ENCODE results near the gene FADS2.

Gene FADS2

DNA sequence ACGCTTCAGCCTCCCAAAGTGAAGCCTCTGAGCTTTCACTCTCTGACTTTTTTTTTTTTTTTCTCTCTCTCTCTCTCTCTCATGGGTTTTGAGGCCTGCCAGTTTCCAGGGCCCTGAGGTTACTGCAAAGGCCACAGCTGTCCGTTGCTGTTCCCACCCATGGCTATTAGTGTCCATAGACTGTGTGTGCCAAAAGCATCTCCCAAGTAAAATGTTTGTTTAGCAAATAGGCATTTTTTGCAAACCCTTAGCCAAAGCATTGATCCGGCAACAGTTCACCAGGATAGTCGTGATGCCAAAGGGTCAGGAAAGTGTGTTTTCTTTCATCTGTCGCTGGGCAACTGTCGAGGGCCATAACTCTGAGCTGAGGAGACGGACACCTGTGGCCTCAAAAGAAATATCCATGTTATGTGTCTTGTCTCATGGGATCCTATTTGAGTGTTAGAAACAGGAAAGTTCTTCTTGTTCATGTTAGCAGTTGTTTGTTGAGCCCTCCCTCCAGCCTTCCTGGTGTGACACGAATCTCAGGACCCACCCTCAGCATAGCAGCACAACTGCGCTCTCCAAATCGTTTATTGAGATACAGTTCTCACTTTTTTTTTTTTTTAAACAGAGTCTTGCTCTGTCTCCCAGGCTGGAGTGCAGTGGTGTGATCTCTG, 18.4 kb downstream of the FADS2 start:
- no peak for DNase-seq (ENCODE audit: low spot score)

DNA sequence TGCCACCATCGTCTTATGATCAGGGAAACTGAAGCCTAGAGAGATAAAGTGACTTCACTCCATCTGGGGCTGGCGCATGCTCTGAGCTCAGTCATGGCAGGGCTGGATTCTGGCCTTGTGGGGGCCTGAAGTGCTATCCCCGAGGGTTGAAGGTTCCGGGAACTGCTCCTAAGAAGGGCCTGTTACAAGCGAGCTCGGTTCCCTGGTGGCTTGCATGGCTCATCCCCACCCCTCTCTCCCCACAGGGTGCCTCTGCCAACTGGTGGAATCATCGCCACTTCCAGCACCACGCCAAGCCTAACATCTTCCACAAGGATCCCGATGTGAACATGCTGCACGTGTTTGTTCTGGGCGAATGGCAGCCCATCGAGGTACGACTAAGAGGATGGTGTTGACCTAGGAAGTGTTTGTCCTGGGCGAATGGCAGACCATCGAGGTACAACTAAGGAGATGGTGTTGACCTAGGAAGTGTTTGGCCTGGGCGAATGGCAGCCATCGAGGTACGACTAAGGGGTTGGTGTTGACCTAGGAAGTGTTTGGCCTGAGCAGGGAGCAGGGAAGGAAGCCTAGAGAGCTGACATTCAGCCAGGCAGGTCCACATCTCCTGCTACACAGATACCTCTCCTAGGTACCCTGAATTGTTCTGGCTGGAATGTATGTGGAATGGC, 19.9 kb downstream of the FADS2 start:
- DNase-seq (ENCODE audit: low spot score) = no peak

DNA sequence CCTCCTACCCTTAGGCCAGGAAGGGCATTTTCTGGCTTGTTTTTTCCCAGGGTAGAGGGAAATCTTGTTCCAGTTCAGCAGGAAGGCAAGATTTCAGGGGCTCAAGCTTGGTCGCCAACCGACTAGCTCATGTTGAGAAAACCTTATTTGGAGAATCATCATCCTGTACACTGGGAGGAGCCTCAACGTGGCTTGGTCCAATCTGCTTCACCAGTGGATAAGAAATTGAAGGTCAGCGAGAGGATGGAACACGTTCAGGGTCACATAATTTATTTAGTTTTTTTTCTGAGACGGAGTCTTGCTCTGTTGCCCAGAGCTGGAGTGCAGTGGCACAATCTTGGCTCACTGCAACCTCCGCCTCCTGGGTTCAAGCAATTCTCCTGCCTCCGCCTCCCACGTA, 20.5 kb downstream of the FADS2 start:
- DNase-seq (ENCODE audit: low spot score) = no peak

DNA sequence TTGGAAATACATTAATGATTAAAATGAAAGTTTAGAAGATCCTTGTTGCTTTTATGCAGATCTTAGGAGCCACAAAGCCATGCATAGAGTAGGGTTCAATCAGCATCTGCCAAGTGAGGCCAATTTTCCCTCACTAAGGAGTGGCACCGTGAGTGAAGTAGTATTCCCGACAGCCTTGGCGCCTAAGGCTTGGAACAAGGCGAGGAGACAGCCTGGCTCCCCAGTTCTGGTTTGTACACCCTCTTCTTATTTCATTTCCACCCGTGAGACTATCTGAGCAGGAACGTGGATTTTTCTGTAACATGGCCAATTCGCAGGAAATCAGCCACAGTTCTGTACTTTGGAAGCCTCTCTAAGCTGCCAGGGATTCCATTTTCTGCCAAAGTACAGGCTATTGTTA, 22.6 kb downstream of the FADS2 start:
- DNase-seq (ENCODE audit: low spot score) = no peak

DNA sequence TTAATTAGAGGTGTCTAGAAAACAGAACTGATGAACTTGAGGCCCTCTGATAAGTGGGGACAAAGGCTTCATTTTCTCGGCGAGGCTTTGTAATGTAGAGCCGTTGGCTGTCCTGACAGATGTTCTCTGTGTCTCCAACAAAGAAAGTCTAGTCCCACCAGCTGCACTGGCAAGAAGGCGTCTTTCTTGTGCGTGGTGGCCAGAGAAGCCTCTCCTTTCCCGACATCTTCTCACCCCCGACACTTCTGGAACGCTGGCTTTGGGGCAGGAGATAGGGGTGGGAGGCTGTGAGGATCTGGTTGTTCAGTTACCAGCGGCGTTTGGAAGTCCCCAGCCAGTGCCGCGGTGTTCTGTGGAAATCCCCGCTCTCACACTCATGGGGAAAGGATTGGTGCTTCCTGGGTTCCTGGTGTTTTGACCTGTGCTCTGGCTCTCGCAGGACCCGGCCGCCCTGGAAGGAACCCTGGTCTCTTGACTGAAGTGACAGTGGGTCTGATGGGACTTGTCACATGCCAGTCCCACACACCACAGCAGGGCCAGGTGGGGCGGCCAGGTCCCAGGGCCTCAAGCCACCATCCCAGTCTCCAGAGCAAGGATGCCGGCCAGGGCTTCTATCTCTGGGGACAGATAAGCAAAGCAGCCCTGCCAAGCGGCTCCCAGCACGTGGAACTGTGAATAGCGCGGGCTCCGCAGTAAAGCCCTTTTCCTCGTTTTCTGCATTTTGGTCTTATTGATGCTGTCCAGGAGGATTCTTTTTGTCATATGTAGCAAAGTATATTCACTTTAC, 23.2 kb downstream of the FADS2 start:
- DNase-seq (ENCODE audit: low spot score) = no peak

DNA sequence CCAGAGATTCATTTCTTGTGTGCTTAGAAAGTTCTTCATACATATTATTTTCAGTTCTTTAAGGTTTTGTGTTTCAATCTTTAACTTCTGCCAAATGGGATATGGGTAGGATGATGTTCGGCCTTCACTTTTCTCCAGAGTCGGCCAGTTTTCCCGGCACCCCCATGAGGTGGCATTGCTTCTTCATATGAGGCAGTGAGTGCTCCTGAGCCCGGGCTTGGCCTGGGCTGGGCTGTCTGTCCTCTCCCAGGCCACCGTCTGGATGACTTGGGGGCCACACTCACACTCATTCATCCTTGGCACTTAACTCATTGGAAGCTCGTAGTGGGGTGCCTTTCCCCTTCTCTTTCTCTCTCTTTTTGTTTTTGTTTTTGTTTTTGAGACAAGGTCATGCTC, 23.8 kb downstream of the FADS2 start:
- no peak for DNase-seq (ENCODE audit: low spot score)

DNA sequence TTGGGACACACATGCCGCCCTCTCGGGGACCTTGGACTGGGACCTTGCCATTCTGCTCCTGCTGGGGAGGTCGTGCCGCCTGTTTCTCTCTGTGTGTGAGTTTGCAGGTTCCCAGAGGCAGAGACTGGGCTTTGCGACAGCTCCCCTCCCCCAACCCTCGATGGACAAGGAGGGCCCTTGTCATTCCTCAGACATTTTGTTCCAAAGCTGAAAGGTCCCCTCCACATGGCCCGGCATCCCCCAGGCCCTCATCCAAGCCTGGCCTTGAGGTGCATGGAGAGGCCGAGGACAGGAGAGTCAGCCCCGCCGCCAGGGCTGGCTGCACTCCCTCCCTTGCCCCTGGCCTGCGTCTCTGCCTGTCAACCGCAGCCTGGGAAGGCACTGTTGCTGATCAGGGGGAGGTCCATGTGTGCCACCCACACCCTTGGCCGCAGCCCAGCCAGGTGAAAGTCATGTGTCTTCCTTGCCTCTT, 25.6 kb downstream of the FADS2 start:
- no peak for DNase-seq (ENCODE audit: low spot score)

DNA sequence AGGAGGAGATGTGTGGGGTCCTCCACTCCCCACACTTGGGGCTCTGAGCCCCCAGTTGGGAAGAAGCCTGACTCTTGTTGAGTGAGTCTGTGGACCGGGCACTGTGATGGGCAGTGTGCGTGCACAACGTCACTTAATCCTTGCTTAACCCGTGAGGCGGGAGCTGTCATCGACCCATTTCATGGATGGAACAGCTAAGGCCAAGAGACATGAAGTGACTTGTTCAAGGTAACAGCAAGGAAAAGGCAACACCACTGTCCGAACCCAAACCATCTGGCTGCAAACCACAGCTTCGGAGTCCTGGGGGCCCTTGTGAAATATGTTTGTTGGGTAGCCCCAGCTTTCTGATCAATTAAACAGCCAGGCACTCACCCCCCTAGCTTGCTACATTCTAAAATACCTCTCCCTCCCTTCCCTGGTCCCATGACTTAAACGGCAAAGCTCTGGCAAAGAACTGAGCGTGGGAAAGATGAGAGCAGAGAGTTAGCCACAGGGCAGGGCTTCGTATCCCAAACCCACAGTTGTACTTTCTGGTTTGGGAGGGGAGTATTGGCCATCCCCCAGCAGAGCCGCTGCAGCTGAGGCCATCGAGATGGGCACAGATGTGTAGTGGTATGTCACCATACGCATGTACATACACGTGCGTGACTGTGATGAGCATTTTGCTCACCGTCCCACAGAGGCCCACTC, 26.3 kb downstream of the FADS2 start:
- DNase-seq (ENCODE audit: low spot score) = no peak

DNA sequence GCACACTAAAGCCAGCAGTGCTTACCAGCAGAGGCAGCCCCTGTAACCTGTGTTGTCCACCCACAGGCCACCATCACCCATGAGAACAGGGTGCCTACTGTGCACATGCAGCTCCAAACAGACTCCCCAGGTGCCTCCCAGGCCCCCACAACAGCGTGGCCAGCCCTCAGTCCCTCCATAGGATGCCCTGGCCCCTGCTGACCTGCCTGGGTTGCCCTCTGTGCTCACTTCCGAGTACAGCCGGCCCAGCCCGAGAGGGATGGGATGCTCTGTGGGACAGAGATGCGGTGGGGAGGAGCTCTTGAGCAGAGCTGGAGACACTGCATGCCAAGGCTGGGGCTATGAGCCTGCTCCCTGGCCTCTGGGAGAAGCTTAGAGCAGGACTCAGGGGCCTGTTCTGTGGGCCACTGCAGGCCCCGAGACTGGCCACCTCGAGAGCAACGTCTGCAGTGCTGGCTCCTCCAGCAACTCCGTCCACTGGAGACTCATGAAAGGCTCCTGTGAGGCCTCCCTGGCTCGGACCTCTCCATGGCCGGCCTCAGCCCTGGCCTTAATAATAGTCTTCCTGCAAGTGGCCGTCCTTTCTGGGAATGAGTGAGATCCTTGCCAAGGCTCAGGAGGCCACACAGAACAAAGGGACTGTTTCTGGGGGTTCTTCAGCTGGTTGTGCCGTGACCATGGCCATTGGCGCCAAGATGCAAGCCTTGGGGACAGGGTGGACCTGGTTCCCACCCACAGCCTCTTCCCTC, 27.0 kb downstream of the FADS2 start:
- no peak for DNase-seq (ENCODE audit: low spot score)

DNA sequence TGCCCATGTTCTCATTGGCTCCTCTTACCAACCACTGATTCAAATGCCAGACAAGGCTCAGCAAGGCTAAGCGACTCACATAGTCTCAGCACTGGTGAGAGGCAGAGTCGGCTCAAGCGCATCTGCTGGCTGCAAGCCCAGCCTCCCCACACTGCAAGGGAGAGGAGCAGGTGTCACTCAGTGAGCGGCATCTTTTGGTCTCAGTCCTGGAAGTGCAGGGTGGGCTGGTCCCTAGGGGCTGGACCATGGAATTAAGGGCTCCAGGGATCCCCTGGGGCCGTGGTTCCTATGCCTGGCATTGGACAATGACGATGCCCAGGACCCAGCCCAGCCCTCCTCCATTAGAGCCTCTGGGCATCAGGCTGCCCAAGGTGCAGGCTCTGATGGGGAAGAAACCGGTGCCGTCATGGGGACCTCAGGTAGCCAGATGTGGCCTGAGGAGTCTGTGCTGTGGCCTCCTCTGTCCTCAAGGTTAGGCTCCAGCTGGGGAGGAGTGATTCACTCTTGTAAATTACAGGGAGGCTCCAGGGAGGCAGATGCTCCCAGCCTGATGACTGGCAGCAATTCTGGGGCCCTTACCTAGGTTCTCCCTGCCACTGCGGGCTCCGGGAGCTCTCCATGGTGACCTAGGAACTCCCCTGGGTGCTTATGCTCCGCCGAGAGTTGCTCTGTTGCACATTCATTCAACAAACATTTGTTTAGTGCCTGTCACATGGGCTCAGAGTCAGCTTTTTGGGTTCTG, 28.0 kb downstream of the FADS2 start:
- no peak for DNase-seq (ENCODE audit: low spot score)

DNA sequence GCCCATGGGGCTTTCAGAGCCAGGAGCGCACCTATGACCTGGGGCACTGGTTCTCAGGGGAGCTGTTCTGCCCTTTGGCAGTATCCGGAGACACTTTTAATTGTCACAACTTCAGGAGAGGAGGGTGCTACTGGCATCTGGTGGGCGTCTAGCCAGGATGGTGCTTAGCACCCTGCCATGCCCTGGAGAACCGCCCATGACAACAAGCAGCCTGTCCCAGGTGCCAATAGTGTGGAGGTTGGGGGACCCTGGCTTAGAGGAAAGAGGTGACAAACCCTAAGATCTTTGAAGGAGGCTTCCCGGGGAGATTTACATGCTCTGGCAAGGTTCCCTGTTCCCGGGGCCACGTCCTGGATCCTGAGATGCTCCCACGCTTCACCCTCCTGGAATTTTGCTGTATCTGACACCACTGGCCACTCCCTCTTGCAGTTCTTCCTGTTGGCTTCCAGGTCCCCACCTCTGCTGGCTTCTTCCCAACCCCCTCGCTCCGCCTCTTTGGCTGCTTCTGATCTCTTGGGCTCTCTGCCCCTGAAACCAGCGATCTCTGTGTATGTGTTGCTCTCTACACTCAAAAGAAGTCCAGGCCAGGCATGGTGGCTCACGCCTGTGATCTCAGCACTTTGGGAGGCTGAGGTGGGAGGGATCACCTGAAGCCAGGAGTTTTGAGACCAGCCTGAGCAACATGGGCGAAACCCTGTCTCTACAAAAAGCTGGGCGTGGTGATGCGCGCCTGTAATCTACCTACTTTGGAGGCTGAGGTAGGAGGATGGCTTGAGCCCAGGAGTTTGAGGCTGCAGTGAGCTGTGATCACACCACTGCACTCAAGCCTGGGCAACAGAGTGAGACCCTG, 32.2 kb downstream of the FADS2 start:
- no peak for DNase-seq (ENCODE audit: low spot score)

DNA sequence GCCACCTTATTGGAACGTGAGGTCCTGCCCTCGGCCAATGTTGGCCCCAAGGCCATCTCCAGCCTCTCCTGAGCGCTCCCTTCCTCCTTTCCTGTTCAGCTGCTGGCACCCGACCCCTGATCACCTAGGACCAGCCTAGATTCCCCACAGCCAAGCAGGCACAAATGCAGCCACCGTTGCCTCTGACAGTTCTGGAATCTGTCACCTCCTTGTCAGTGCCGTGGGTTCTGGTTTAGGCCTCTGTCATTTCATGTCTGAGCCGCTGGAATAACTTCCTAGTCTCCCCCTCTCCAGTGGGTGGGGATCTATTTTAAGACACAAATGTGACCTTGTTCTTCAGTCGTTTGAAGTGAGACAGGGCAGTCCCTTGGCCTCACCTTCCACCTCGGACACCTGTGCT, 33.5 kb downstream of the FADS2 start:
- DNase-seq (ENCODE audit: low spot score) = no peak

DNA sequence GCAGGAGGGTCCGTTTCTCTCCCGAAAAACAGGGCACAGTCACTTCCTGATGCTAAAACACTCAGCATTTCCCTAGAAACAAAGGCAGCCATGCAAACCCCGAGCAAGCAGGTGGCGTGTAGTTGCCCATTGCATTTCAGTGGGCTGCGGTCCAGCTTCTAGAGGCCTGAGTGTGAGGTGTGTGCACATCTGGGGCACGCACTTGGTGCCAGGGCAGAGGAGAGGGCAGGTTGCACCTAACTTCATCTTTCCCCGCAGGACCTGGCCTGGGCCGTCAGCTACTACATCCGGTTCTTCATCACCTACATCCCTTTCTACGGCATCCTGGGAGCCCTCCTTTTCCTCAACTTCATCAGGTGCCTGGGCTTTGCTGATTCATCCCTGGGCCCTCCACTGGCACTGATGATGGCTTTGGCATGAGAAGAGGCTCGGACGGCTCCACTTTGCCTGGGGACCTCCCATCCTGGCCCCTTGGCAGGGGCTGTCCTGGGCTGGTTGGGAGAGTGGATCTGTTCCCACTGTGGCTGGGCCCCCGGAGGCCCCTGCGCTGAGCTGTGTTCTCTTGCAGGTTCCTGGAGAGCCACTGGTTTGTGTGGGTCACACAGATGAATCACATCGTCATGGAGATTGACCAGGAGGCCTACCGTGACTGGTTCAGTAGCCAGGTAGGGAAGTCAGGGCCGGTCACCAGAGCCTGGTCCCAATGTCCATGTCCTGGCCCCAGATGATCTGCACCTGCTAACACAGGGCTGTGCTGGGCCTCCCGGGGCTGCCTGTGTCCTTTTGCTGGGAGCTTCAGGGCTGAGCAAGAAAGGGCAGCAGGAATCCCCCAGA, 34.8 kb downstream of the FADS2 start:
- DNase-seq (ENCODE audit: low spot score) = no peak

DNA sequence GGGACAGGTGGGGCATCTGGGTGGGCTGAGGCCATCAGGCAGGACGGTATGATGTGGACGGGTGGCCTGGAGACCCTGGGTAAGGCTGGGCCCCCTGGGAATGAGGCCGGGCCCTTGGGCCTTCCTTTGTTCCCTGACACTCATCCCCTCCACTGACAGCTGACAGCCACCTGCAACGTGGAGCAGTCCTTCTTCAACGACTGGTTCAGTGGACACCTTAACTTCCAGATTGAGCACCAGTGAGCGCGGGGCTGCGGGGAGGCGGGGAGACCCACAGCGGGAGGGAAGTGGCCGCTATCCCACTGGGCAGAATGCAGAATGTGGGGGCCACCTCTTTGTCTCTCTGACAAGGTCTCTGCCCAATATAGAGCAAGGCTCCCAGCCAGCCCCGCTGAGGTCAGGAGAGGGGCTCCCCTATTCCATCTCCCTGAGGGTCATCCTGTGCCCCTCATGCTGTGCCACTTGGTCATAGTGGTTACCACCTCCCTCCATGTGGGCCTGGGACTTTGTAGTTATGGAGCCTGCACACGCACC, 35.5 kb downstream of the FADS2 start:
- DNase-seq (ENCODE audit: low spot score) = no peak

DNA sequence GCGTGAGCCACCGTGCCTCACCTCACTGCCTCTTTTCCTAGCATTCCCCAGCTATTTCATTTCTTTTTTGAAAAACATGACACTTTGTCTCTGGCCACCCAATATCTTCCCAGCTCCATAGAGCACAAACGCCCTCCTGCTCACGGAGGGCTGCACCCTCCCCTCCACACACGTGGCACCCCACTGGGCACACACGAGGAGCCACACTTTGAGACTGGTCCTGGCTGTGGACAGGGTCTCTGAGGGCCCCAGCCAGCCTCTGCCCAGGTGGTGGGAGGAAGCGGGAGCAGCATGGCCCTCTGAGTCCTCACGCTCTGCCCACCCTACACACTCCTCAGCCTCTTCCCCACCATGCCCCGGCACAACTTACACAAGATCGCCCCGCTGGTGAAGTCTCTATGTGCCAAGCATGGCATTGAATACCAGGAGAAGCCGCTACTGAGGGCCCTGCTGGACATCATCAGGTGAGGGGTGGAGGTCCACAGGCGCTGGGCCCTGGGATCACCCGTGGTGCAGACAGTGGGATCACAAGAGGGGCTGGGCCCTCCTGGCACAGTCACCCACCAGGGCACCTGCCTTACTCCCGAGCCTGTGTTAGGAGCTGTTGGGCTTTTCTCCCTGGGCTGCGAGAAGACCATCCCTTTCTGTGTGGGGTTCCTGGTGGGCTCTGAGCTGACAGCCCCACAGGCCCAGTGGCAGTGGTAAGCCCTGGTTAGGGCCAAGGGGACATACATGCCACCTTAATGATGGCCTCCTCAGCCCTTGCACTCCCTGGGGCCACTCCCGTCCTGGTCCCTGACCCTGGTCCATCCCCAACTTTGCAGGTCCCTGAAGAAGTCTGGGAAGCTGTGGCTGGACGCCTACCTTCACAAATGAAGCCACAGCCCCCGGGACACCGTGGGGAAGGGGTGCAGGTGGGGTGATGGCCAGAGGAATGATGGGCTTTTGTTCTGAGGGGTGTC, 37.0 kb downstream of the FADS2 start:
- no peak for DNase-seq (ENCODE audit: low spot score)

DNA sequence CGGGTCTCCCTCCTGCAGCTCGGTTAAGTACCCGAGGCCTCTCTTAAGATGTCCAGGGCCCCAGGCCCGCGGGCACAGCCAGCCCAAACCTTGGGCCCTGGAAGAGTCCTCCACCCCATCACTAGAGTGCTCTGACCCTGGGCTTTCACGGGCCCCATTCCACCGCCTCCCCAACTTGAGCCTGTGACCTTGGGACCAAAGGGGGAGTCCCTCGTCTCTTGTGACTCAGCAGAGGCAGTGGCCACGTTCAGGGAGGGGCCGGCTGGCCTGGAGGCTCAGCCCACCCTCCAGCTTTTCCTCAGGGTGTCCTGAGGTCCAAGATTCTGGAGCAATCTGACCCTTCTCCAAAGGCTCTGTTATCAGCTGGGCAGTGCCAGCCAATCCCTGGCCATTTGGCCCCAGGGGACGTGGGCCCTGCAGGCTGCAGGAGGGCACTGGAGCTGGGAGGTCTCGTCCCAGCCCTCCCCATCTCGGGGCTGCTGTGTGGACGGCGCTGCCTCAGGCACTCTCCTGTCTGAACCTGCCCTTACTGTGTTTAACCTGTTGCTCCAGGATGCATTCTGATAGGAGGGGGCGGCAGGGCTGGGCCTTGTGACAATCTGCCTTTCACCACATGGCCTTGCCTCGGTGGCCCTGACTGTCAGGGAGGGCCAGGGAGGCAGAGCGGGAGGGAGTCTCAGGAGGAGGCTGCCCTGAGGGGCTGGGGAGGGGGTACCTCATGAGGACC, 38.3 kb downstream of the FADS2 start:
- no peak for DNase-seq (ENCODE audit: low spot score)

DNA sequence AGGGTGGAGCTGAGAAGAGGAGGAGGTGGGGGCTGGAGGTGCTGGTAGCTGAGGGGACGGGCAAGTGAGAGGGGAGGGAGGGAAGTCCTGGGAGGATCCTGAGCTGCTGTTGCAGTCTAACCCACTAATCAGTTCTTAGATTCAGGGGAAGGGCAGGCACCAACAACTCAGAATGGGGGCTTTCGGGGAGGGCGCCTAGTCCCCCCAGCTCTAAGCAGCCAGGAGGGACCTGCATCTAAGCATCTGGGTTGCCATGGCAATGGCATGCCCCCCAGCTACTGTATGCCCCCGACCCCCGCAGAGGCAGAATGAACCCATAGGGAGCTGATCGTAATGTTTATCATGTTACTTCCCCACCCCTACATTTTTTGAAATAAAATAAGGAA, 38.9 kb downstream of the FADS2 start:
- no peak for DNase-seq (ENCODE audit: low spot score)

All from hepatic stellate cell (primary cell).